ENCODE measurements around the gene UPK1B. TPM values are rescaled to one million over a fixed set of nuclear protein-coding genes. Genes with fewer than 3 reads are reported as not detected.

The UPK1B gene
- total RNA-seq, 1 experiment from 2014 or later: 26.9 TPM

GRCh38 chr3:119191800-119192199, 18.4 kb downstream of the UPK1B start:
- TF ChIP-seq CTCF (IDR thresholded peaks at IDR 0.05; ENCODE audit: unreplicated experiment): no peak
- Mint-ChIP-seq H3K36me3 (ENCODE audit: insufficient read depth, unreplicated experiment) (no peaks in the 10 kb centered on the region), H3K27me3 (ENCODE audit: unreplicated experiment) (no peaks in the 10 kb centered on the region), H3K27ac (ENCODE audit: unreplicated experiment) (no peak overlapping the region), H3K9me3 (ENCODE audit: low read depth, unreplicated experiment) (no peaks in the 10 kb centered on the region), H3K4me3 (ENCODE audit: low read depth, unreplicated experiment) (no peak overlapping the region), H3K4me1 (ENCODE audit: low read depth, unreplicated experiment) (peaks cover 18% of the 10 kb centered on the region)
- BruUV-seq (replicated peaks): no TSS peak
- intact Hi-C loops (cut with micrococcal nuclease; ENCODE audit: unreplicated experiment): no loop called here
- DNase-seq: no peak
- CTCF ChIA-PET: no interaction called here

GRCh38 chr3:119194237-119195150, 21.1 kb downstream of the UPK1B start:
- no peak for DNase-seq
- H3K27me3 Mint-ChIP-seq (ENCODE audit: unreplicated experiment): no peaks in the 10 kb centered on the region
- intact Hi-C loops (cut with micrococcal nuclease; ENCODE audit: unreplicated experiment): no loop called here
- H3K4me3 Mint-ChIP-seq (ENCODE audit: low read depth, unreplicated experiment): no peak overlapping the region
- no peaks in the 10 kb centered on the region for H3K36me3 Mint-ChIP-seq (ENCODE audit: insufficient read depth, unreplicated experiment)
- no TSS peak for BruUV-seq (replicated peaks)
- TF ChIP-seq CTCF (IDR thresholded peaks at IDR 0.05; ENCODE audit: unreplicated experiment): no peak
- peaks cover 9% of the 10 kb centered on the region for H3K4me1 Mint-ChIP-seq (ENCODE audit: low read depth, unreplicated experiment)
- CTCF ChIA-PET: interaction anchor here (0.6 kb wide), 1 partner anchor 231 kb away, joined by 5 read pairs; no protein-coding TSS in a partner anchor
- no peaks in the 10 kb centered on the region for H3K9me3 Mint-ChIP-seq (ENCODE audit: low read depth, unreplicated experiment)
- H3K27ac Mint-ChIP-seq (ENCODE audit: unreplicated experiment): no peak overlapping the region

- no peak overlapping the region for H3K4me3 Mint-ChIP-seq (ENCODE audit: low read depth, unreplicated experiment)
- H3K36me3 Mint-ChIP-seq (ENCODE audit: insufficient read depth, unreplicated experiment): no peaks in the 10 kb centered on the region
- CTCF ChIA-PET: interaction anchor here (0.6 kb wide), 1 partner anchor 231 kb away, joined by 5 read pairs; no protein-coding TSS in a partner anchor
- no peaks in the 10 kb centered on the region for H3K27me3 Mint-ChIP-seq (ENCODE audit: unreplicated experiment)
- H3K27ac Mint-ChIP-seq (ENCODE audit: unreplicated experiment): no peak overlapping the region
- no peak for DNase-seq
- BruUV-seq (replicated peaks): no TSS peak
- H3K9me3 Mint-ChIP-seq (ENCODE audit: low read depth, unreplicated experiment): no peaks in the 10 kb centered on the region
- intact Hi-C loops (cut with micrococcal nuclease; ENCODE audit: unreplicated experiment): no loop called here
- no peak for TF ChIP-seq CTCF (IDR thresholded peaks at IDR 0.05; ENCODE audit: unreplicated experiment)
- peaks cover 9% of the 10 kb centered on the region for H3K4me1 Mint-ChIP-seq (ENCODE audit: low read depth, unreplicated experiment)
Measured at GRCh38 chr3:119195151-119195476, 21.7 kb downstream of the UPK1B start.

- no peak for TF ChIP-seq CTCF (IDR thresholded peaks at IDR 0.05; ENCODE audit: unreplicated experiment)
- Mint-ChIP-seq H3K4me1 (ENCODE audit: low read depth, unreplicated experiment) (peaks cover 9% of the 10 kb centered on the region), H3K4me3 (ENCODE audit: low read depth, unreplicated experiment) (no peak overlapping the region), H3K27me3 (ENCODE audit: unreplicated experiment) (no peaks in the 10 kb centered on the region), H3K27ac (ENCODE audit: unreplicated experiment) (no peak overlapping the region), H3K9me3 (ENCODE audit: low read depth, unreplicated experiment) (no peaks in the 10 kb centered on the region), H3K36me3 (ENCODE audit: insufficient read depth, unreplicated experiment) (no peaks in the 10 kb centered on the region)
- no peak for DNase-seq
- no TSS peak for BruUV-seq (replicated peaks)
- intact Hi-C loops (cut with micrococcal nuclease; ENCODE audit: unreplicated experiment): no loop called here
- CTCF ChIA-PET: no interaction called here
Measured at GRCh38 chr3:119195911-119196310, 22.5 kb downstream of the UPK1B start.

Data from Calu3 (cell line).